Measurements from ENCODE around the gene CRYAB.

- TF ChIP-seq POLR2A (IDR thresholded peaks at IDR 0.05; ENCODE audit: low read depth, low read length) (no peak), CTCF (conservative IDR thresholded peaks at IDR 0.05; ENCODE audit: low read depth, low read length) (no peak)
Measured at GRCh38 chr11:111939836-111940604, 28.4 kb upstream of the CRYAB start.
